NT2/D1 (cell line): ENCODE results near the gene ANKRD13D.

Source experiments
- DNase-seq: peaks from one replicate; pipeline ENCODE4 v3.0.0-alpha.2; 2011; ENCODE audit warnings: low read depth, low spot score
- H3K27me3 ChIP-seq: 2 replicates; pipeline ENCODE4 v1.6.0; 2011; ENCODE audit warnings: mild to moderate bottlenecking; ENCODE audit not compliant: insufficient read length, insufficient read depth
- H3K36me3 ChIP-seq: 2 replicates; pipeline ENCODE4 v1.6.1; 2011; ENCODE audit warnings: mild to moderate bottlenecking, low read length, mixed read lengths; ENCODE audit not compliant: insufficient read depth, insufficient read length
- H3K4me1 ChIP-seq: 2 replicates; pipeline ENCODE4 v1.5.1; 2011; ENCODE audit not compliant: insufficient read depth, insufficient read length
- H3K4me3 ChIP-seq: 2 replicates; pipeline ENCODE4 v1.5.1; 2011; ENCODE audit warnings: low read depth; ENCODE audit not compliant: insufficient read length
- H3K9ac ChIP-seq: 2 replicates; pipeline ENCODE4 v1.6.0; 2011; ENCODE audit warnings: low read depth; ENCODE audit not compliant: insufficient read length
- H3K9me3 ChIP-seq: 2 replicates; pipeline ENCODE4 v1.5.1; 2011; ENCODE audit warnings: mild to moderate bottlenecking, low read length; ENCODE audit not compliant: insufficient read depth
- SUZ12 ChIP-seq: IDR thresholded peaks from 2 replicates; pipeline ENCODE4 v1.6.1; 2011; ENCODE audit not compliant: insufficient read length, insufficient read depth; ENCODE audit errors: extremely low read depth
- YY1 ChIP-seq: IDR thresholded peaks from 2 replicates; pipeline ENCODE4 v1.6.1; 2011; ENCODE audit not compliant: insufficient read length, insufficient read depth
- ZNF274 ChIP-seq: IDR thresholded peaks from 2 replicates; pipeline ENCODE4 v1.6.1; 2011; ENCODE audit warnings: mild to moderate bottlenecking, low read depth, low read length

The ANKRD13D gene

GRCh38 chr11:67262731-67263675 is 26.1 kb upstream of the ANKRD13D start:
- Histone ChIP-seq H3K36me3 (peaks cover 8% of the 10 kb centered on the region), H3K4me3 (no peak overlapping the region), H3K4me1 (peaks cover 22% of the 10 kb centered on the region), H3K27me3 (peaks cover 26% of the 10 kb centered on the region), H3K9ac (peak overlapping the region; percentile 29), H3K9me3 (no peaks in the 10 kb centered on the region)
- peak; percentile 77 for DNase-seq
- TF ChIP-seq SUZ12 (no peak), ZNF274 (no peak), YY1 (no peak)

GRCh38 chr11:67264260-67264659 is 24.8 kb upstream of the ANKRD13D start:
- Histone ChIP-seq H3K36me3 (peaks cover 21% of the 10 kb centered on the region), H3K9me3 (no peaks in the 10 kb centered on the region), H3K27me3 (peaks cover 26% of the 10 kb centered on the region), H3K9ac (no peak overlapping the region), H3K4me3 (no peak overlapping the region), H3K4me1 (peaks cover 27% of the 10 kb centered on the region)
- DNase-seq: no peak
- TF ChIP-seq ZNF274 (no peak), SUZ12 (no peak), YY1 (no peak)

GRCh38 chr11:67264877-67265632 is 24.0 kb upstream of the ANKRD13D start:
- Histone ChIP-seq H3K4me1 (peaks cover 35% of the 10 kb centered on the region), H3K9me3 (no peaks in the 10 kb centered on the region), H3K4me3 (no peak overlapping the region), H3K27me3 (peaks cover 26% of the 10 kb centered on the region), H3K9ac (no peak overlapping the region), H3K36me3 (peaks cover 26% of the 10 kb centered on the region)
- TF ChIP-seq SUZ12: no peak
- TF ChIP-seq ZNF274: no peak
- no peak for TF ChIP-seq YY1
- no peak for DNase-seq

- Histone ChIP-seq H3K9ac (peak overlapping the region; percentile 84), H3K27me3 (peaks cover 26% of the 10 kb centered on the region), H3K36me3 (peaks cover 26% of the 10 kb centered on the region), H3K4me1 (peaks cover 38% of the 10 kb centered on the region), H3K4me3 (peak overlapping the region; percentile 36), H3K9me3 (no peaks in the 10 kb centered on the region)
- peak; percentile 60 for DNase-seq
- no peak for TF ChIP-seq ZNF274
- TF ChIP-seq YY1: no peak
Observed at GRCh38 chr11:67265633-67266448, 23.3 kb upstream of the ANKRD13D start.

GRCh38 chr11:67266449-67267187 is 22.5 kb upstream of the ANKRD13D start, which contains the start of gene GRK2:
GRK2 (plus strand) TSS chr11:67266473; CDS start chr11:67266700, 227 bp downstream.
- TF ChIP-seq YY1 (peak; percentile 51), SUZ12 (no peak)
- H3K4me1 ChIP-seq: peaks cover 44% of the 10 kb centered on the region

DNA sequence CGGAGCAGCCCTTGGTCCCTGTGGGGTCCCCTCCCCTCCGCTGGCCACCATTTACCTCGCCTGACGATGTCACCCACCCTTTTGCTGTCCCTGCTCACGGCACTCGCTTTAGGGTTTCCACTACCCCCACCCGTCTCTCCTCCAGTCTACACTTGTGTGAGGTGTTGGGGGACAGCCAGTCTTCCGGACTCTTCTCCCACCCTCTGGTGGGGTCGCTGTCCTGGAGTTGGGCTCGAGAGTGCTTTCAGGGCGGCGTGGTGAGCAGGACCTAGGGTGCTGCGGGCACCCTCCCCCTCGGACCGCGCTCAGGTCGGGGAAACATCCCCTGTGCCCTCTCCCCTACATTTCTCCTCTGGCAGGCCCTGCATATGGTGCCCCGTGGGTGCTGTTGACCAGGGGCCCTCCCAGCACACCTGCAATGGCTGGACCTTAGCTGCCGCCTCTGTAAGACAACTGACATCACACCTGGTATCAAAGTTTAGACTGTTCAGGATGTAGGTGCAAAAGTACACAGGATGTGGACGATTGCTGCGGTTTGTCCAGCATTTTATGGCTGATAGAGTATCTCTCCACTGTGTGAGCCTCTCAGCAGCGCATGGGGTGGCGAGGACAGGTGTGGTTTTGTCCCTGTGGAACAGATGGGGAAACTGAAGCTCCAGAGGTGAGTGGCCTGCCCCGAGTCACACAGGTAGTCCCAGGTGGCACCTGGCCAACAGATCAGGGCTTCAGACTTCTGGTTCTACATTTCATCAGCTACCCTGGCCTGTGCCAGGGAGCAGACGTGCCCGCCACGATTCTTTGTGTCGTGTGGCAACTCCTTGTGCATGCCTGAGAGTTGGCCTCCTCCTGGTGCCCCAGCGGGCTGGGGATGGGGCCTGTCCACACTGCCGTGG is 21.7 kb upstream of the ANKRD13D start:
- Histone ChIP-seq H3K27me3 (peaks cover 26% of the 10 kb centered on the region), H3K9ac (peak overlapping the region; percentile 92), H3K9me3 (no peaks in the 10 kb centered on the region), H3K4me3 (peak overlapping the region; percentile 82), H3K36me3 (peaks cover 40% of the 10 kb centered on the region), H3K4me1 (peaks cover 42% of the 10 kb centered on the region)
- no peak for DNase-seq
- TF ChIP-seq ZNF274 (no peak), SUZ12 (no peak), YY1 (no peak)

More at GRCh38 chr11:67266449-67267187, 22.5 kb upstream of the ANKRD13D start, which contains the start of gene GRK2:
- Histone ChIP-seq H3K27me3 (peaks cover 26% of the 10 kb centered on the region), H3K4me3 (peak within 1 kb of the TSS; percentile 82), H3K9me3 (no peaks in the 10 kb centered on the region), H3K36me3 (peaks cover 32% of the 10 kb centered on the region), H3K9ac (peak within 1 kb of the TSS; percentile 92)
- DNase-seq: no peak
